NCI-H446 (cell line): ENCODE data around the gene FANCC.

Source experiments
- DNase-seq, 2 experiments: peaks; one replicate each; lab custom pipeline; 2025; lab: John Stamatoyannopoulos, UW

FANCC gene

GRCh38 chr9:95124582-95125367 lies 192.7 kb downstream of the FANCC start:
- DNase-seq, result no peak

DNA sequence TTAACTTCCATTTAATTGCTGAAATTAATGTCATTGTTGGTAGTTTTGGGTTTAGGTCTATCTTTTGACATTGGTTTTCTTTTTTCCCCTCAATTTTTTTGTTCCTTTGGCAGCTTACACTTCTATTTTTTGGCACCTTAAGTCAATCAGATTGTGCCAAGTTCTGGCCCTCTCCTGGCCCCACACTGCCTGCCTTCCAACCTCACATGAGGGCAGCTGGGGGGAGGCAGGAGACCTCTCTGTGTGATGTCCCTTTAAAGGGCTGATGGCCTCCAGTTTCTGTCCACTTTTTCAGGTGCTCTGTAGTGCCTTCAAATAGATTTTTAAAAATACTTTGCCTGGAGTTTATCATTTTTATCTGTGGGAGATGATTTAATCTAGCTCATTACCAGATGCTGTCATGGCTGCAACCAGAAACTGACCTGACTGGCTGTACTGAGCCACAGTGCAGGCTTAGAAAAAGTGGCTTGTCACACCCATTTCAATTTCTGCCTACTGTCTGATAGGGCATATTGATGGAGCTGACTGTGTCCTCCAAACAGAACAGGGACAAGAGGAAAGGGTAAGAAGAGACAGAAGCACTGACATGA lies 196.6 kb downstream of the FANCC start:
- DNase-seq, result peak in 1 of 2 experiments; percentile 6

DNA sequence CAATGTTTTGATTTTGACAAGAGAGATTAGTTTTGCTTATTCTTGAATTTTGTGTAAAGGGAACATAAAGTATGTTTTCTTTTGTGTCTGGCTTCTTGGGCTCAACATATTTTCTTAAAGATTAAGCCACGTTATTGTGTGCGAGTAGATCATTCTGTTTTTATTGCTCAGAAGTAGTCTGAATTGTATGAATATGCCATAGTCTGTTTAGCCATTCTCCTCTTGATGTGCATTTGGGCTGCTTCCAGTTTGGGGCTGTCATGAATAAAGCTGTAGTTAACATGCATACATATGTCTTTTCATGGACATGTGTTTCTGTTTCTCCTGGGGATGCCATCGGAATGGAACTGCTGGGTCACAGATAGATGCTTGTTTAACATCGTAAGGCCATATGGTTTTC lies 198.9 kb downstream of the FANCC start:
- DNase-seq, result no peak

- no peak for DNase-seq
Measured at GRCh38 chr9:95116808-95117204, 200.7 kb downstream of the FANCC start.

- no peak for DNase-seq
Measured at GRCh38 chr9:95116002-95116807, 201.3 kb downstream of the FANCC start.

DNA sequence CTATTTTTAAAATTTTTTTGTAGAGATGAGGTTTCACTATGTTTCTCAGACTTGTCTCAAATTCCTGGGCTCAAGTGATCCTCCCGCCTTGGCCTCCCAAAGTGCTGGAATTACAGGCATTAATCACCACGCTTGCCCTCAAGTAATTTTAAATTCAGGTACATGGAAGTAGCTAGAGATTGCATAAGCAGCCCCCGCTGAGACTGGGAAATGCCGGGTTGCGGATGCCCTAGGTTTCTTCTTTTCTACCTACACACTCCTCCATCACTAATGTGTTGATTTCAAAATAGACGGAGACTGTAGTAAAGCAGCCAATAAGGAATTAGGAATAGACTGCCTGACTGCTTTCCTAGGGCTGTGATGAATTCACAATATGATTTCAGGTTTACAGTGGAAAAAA lies 202.4 kb downstream of the FANCC start:
- DNase-seq, result no peak

- no peak for DNase-seq
Measured at GRCh38 chr9:95112436-95113280, 204.9 kb downstream of the FANCC start.

GRCh38 chr9:95111716-95112115 lies 205.8 kb downstream of the FANCC start:
- DNase-seq, result no peak

GRCh38 chr9:95110921-95111525 lies 206.5 kb downstream of the FANCC start:
- DNase-seq, result no peak

DNA sequence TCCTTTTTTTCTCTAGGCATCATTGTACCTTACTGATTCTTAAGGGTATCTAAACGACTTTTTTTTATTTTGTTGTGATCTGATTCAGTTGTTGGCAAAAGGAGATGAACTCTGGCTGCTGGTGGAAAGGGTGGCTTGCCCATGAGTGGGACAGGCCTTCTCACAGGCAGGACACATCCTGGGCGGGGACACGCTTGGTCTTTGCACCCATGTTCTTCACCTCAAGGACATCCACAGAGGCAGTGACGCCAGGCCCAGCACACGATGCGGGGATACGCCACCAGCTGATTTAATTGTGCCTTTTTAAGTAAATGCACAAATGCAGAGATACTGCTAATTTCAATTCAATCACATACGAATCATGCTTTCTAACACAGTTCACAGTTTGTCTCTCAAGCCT lies 208.1 kb downstream of the FANCC start:
- DNase-seq, result no peak

- DNase-seq, result no peak
Measured at GRCh38 chr9:95108777-95109176, 208.7 kb downstream of the FANCC start.

GRCh38 chr9:95107976-95108375 lies 209.5 kb downstream of the FANCC start:
- DNase-seq, result no peak

GRCh38 chr9:95107001-95107749 lies 210.3 kb downstream of the FANCC start:
- DNase-seq, result no peak

- no peak for DNase-seq
Measured at GRCh38 chr9:95105519-95106287, 211.8 kb downstream of the FANCC start.

- DNase-seq, result no peak
Measured at GRCh38 chr9:95104980-95105379, 212.5 kb downstream of the FANCC start.

GRCh38 chr9:95104581-95104960 lies 212.9 kb downstream of the FANCC start:
- DNase-seq, result no peak

- peak in 1 of 2 experiments; percentile 58 for DNase-seq
Measured at GRCh38 chr9:95103871-95104580, 213.5 kb downstream of the FANCC start.

- no peak for DNase-seq
Measured at GRCh38 chr9:95103281-95103771, 214.2 kb downstream of the FANCC start.

DNA sequence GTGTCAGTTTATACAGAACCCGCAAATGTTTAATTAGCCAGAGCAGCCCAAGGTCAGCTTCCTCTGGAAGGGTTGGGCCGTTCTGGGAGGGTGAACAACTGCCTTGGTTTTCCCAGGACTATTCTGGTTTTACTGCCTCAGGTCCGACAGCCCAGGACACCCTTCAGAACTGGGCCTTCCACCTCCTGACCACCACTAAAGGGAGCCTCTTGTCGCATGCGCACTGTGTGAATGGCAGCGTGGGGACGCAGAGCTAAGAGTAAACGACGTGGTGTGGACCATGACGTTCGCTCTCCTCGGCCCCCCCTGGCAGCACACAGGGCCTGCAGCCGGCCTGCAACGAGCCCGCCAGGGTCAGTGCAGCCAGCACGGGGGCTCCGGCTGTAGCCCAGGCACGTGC lies 214.9 kb downstream of the FANCC start:
- DNase-seq, result no peak
